ENCODE results near the gene USP48.
"Not testable (repeated sequence)": the region's sequence is repeated elsewhere in the genome, so short reads cannot be mapped to it uniquely, and the experiment has no call there.

Gene USP48

DNA sequence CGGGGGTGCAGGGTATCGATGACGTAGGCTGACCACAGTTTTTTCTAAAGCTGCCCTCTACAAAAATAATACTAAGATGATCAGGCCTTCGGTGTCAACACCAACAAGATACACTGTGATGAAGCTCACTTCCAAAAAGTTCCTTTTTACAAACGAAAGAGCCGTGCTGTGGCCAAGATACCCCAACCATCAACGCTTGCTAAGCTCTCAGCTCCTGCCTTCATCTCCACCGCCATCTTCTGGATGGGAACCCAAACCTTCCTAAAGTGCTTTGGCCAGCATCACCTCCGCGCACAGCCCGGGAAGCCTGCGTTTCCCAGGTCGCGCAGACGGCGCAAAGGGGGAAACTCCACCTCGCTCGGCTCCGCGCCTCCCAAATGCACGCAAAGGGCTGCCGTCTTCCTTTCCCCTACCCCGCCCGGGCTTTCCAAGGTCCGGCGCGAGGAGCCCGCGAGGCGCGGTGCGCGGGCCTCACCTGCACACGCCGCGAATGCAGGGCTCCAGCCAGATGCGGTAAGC is 541 bp downstream of the USP48 start:
- in situ Hi-C loops (cut with MboI; ENCODE audit: low pct_unique_long_range_greater_than_20kb, low sequenced_read_pairs, unreplicated experiment) = no loop called here

DNA sequence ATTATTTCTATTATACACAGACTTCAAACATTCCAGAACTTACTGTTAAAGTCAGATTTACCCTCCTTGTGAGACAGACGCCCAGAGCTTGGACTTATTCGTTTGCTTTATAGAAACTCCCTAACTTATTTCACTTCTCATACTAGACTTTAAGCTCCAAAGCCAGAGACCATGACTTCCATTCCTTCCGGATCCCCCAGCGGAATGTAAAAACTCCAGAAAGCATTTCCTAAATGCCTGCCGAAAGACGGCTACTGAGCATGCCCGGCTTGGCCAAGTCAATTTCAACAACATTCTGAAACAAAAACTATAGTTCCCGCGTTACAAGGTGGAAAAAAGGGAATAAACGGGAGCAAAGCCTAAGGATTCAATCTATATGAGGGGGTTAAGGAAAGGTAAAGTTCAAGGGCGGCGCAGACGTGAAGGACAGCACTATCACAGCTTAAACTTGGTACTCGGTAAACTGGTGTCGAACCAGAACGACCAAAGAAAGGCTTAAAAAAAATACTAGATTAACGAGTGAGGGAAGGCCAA is 1.1 kb downstream of the USP48 start:
- in situ Hi-C loops (cut with MboI; ENCODE audit: low pct_unique_long_range_greater_than_20kb, low sequenced_read_pairs, unreplicated experiment) = no loop called here
- no peak for DNase-seq (ENCODE audit: low spot score)
- TF ChIP-seq, protein P1, sequence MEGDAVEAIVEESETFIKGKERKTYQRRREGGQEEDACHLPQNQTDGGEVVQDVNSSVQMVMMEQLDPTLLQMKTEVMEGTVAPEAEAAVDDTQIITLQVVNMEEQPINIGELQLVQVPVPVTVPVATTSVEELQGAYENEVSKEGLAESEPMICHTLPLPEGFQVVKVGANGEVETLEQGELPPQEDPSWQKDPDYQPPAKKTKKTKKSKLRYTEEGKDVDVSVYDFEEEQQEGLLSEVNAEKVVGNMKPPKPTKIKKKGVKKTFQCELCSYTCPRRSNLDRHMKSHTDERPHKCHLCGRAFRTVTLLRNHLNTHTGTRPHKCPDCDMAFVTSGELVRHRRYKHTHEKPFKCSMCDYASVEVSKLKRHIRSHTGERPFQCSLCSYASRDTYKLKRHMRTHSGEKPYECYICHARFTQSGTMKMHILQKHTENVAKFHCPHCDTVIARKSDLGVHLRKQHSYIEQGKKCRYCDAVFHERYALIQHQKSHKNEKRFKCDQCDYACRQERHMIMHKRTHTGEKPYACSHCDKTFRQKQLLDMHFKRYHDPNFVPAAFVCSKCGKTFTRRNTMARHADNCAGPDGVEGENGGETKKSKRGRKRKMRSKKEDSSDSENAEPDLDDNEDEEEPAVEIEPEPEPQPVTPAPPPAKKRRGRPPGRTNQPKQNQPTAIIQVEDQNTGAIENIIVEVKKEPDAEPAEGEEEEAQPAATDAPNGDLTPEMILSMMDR (IDR thresholded peaks at IDR 0.05; ENCODE audit: extremely low read depth, insufficient read depth, missing control alignments) = no peak

More for the DNA sequence above, 541 bp downstream of the USP48 start:
- TF ChIP-seq, protein P1 (IDR thresholded peaks at IDR 0.05; ENCODE audit: extremely low read depth, insufficient read depth, missing control alignments) = peak; percentile 56
- DNase-seq (ENCODE audit: low spot score) = peak; percentile 54

DNA sequence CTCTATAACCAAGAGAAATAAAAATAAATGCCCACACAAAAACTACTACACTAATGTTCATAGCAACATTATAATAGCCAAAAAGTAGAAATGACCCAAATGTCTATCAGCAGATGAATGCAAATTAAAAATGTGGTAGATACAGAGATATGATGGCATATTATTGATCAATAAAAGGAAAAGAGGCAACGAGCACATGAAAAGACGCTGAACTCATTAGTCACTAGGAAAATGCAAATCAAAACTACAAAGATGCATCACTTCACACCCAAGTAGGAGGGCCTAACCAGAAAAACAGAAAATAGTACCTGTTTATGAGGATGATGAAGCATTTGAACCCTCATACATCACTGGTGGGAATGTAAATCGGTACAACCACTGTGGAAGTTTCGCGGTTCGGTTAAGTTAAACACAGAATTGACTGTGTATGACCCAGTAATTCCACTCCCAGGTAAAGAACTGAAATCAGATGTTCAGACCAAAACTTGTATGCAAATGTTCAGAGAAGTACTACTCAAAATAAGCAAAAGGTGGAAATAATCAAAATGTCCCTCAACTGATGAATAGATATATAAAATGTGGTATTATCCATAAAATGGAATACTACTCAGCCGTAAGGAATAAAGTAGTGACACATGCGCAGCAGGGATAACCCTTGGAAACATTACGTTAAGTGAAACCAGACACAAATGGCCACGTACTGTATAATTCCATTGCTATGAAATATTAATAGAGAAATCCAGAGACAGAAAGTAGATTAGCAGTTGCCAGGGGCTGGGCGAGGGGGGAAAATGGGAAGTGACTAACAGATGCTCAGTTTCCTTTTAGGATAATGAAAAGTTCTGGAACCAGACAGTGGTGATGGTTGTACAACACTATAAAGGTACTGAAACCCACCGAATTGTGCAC is 3.1 kb downstream of the USP48 start:
- in situ Hi-C loops (cut with MboI; ENCODE audit: low pct_unique_long_range_greater_than_20kb, low sequenced_read_pairs, unreplicated experiment) = no loop called here
- TF ChIP-seq, protein P1 (IDR thresholded peaks at IDR 0.05; ENCODE audit: extremely low read depth, insufficient read depth, missing control alignments) = no peak
- peak; percentile 41 for DNase-seq (ENCODE audit: low spot score)

DNA sequence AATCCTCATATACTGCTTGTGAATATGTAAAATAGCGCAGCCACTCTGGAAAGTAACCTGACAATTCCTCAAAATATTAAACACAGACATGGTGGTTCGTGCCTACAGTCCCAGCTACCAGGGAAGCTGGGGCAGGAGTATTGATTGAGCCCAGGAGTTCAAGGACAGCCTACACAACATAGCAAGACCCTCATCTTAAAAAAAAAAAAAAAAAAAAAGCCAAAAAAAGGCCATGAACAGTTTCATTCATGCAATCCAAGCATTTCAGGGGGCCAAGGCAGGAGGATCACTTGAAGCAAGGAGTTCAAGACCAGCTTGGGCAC is 4.6 kb downstream of the USP48 start:
- TF ChIP-seq, protein P1 (IDR thresholded peaks at IDR 0.05; ENCODE audit: extremely low read depth, insufficient read depth, missing control alignments) = no peak
- in situ Hi-C loops (cut with MboI; ENCODE audit: low pct_unique_long_range_greater_than_20kb, low sequenced_read_pairs, unreplicated experiment) = no loop called here
- no peak for DNase-seq (ENCODE audit: low spot score)

DNA sequence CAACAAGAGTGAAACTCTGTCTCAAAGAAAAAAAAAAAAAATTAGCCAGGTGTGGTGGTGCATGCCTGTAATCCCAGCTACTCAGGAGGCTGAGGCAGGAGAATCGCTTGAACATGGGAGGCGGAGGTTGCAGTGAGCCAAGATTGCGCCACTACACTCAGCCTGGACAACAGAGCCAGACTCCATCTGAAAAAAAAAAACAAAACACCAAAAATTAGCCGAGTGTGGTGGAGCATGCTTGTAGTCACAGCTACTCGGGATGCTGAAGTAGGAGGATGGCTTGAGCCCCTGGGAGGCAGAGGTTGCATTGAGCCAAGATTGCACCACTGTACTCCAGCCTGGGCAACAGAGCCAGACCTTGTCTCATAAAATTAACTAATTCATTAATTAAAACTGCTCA is 6.0 kb downstream of the USP48 start:
- in situ Hi-C loops (cut with MboI; ENCODE audit: low pct_unique_long_range_greater_than_20kb, low sequenced_read_pairs, unreplicated experiment) = not testable (repeated sequence)

DNA sequence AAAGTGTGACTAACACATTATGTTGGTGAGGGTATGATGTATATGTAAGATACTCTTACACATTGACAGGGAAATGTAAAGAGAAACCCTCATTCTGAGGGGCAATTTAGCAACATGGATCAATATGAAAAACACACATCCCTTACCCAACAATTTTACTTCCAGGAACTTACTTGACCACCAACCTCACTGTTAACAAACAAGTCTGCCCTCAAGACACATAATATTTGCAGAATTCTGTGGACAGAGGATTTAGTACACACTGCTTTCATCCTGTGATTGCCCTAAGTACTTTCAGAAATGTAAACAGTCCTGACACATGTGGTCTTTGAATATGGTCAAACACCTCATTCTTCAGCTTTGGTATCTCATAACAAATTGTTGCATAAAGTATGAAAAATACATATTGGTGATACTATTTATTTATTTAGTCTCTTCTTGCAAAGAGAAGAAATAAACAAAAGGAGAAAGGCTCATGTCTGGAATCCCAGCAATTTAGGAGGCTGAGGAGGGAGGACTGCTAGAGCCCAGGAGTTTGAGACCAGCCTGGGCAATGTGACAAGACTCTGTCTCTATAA is 6.9 kb downstream of the USP48 start:
- TF ChIP-seq, protein P1 (IDR thresholded peaks at IDR 0.05; ENCODE audit: extremely low read depth, insufficient read depth, missing control alignments) = no peak
- no peak for DNase-seq (ENCODE audit: low spot score)
- in situ Hi-C loops (cut with MboI; ENCODE audit: low pct_unique_long_range_greater_than_20kb, low sequenced_read_pairs, unreplicated experiment) = no loop called here

More for the DNA sequence above, 6.0 kb downstream of the USP48 start:
- not testable (repeated sequence) for DNase-seq (ENCODE audit: low spot score)

DNA sequence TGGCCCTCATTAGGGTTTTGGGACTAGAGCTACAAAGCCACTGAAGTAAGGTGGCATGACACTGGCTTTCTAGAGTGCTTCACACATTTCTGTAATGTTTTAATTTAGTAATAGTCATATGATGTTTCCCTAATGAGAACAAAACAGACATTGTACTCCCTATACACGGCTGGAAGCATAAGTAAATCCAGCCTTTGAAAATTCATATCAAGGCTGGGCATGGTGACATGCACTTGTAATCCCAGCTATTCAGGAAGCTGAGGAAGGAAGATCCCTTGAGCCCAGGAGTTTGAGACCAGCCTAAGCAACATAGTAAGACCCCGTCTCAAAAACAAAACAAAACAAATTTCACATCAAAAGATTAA is 7.4 kb downstream of the USP48 start:
- no peak for DNase-seq (ENCODE audit: low spot score)
- in situ Hi-C loops (cut with MboI; ENCODE audit: low pct_unique_long_range_greater_than_20kb, low sequenced_read_pairs, unreplicated experiment) = no loop called here
- TF ChIP-seq, protein P1 (IDR thresholded peaks at IDR 0.05; ENCODE audit: extremely low read depth, insufficient read depth, missing control alignments) = no peak

All from GM13977 (cell line).